Endothelial cell (in vitro differentiated cells): ENCODE data around the gene KCNIP4. TPM values are rescaled to one million over a fixed set of nuclear protein-coding genes. Genes with fewer than 3 reads are reported as not detected.
A peak's percentile ranks its signal among the peaks of the same experiment; 100 is the strongest.

ENCODE experiments used
- DNase-seq: peaks from one replicate; pipeline ENCODE4 v3.0.0; 2021; ENCODE audit warnings: low spot score
- H3K27ac Mint-ChIP-seq: one replicate; pipeline ENCODE4 v1.8.0; 2021; ENCODE audit warnings: mixed read lengths, inconsistent platforms; ENCODE audit not compliant: unreplicated experiment
- H3K27me3 Mint-ChIP-seq: one replicate; pipeline ENCODE4 v1.8.0; 2021; ENCODE audit warnings: mild to moderate bottlenecking, moderate library complexity, mixed read lengths, inconsistent platforms; ENCODE audit not compliant: unreplicated experiment
- H3K36me3 Mint-ChIP-seq: one replicate; pipeline ENCODE4 v1.8.0; 2021; ENCODE audit warnings: mild to moderate bottlenecking, low read depth, mixed read lengths, inconsistent platforms; ENCODE audit not compliant: unreplicated experiment
- H3K4me1 Mint-ChIP-seq: one replicate; pipeline ENCODE4 v1.8.0; 2021; ENCODE audit warnings: mild to moderate bottlenecking, mixed read lengths, inconsistent platforms; ENCODE audit not compliant: unreplicated experiment
- H3K4me3 Mint-ChIP-seq: one replicate; pipeline ENCODE4 v1.8.0; 2021; ENCODE audit warnings: mild to moderate bottlenecking, mixed read lengths, inconsistent platforms; ENCODE audit not compliant: unreplicated experiment
- H3K9me3 Mint-ChIP-seq: one replicate; pipeline ENCODE4 v1.8.0; 2021; ENCODE audit warnings: mixed read lengths, inconsistent platforms; ENCODE audit not compliant: unreplicated experiment
- total RNA-seq: library from RNA; stranded (reverse); fragmentation: NEBNext Ultra II Directional; extraction: Animal tissue kit (Norgen Biotek cat#: 25700); gene quantifications from one replicate; pipeline ENCODE4 v1.2.1, GENCODE V29; 2021; ENCODE audit not compliant: unreplicated experiment
- TF ChIP-seq, protein P1 (sequence below): fragments of 200-600 bp; sonication (generic); IDR thresholded peaks from one replicate; pipeline ENCODE4 v1.5.0; 2021; ENCODE audit warnings: antibody characterized with exemption; ENCODE audit not compliant: unreplicated experiment

KCNIP4 gene
- total RNA-seq, 1 donor from 2014 or later, result 0.31 TPM

- H3K4me3 Mint-ChIP-seq, result no peak overlapping the region
- TF ChIP-seq, protein P1, sequence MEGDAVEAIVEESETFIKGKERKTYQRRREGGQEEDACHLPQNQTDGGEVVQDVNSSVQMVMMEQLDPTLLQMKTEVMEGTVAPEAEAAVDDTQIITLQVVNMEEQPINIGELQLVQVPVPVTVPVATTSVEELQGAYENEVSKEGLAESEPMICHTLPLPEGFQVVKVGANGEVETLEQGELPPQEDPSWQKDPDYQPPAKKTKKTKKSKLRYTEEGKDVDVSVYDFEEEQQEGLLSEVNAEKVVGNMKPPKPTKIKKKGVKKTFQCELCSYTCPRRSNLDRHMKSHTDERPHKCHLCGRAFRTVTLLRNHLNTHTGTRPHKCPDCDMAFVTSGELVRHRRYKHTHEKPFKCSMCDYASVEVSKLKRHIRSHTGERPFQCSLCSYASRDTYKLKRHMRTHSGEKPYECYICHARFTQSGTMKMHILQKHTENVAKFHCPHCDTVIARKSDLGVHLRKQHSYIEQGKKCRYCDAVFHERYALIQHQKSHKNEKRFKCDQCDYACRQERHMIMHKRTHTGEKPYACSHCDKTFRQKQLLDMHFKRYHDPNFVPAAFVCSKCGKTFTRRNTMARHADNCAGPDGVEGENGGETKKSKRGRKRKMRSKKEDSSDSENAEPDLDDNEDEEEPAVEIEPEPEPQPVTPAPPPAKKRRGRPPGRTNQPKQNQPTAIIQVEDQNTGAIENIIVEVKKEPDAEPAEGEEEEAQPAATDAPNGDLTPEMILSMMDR, result no peak
- no peaks in the 10 kb centered on the region for H3K36me3 Mint-ChIP-seq
- no peak overlapping the region for H3K27ac Mint-ChIP-seq
- no peaks in the 10 kb centered on the region for H3K4me1 Mint-ChIP-seq
- peak; percentile 69 for DNase-seq
- no peaks in the 10 kb centered on the region for H3K27me3 Mint-ChIP-seq
- no peaks in the 10 kb centered on the region for H3K9me3 Mint-ChIP-seq
Measured at GRCh38 chr4:21476757-21477156, 471.8 kb downstream of the KCNIP4 start.

- DNase-seq, result no peak
- no peak overlapping the region for H3K27ac Mint-ChIP-seq
- H3K9me3 Mint-ChIP-seq, result no peaks in the 10 kb centered on the region
- H3K27me3 Mint-ChIP-seq, result no peaks in the 10 kb centered on the region
- H3K36me3 Mint-ChIP-seq, result no peaks in the 10 kb centered on the region
- TF ChIP-seq, protein P1, result no peak
- H3K4me3 Mint-ChIP-seq, result no peak overlapping the region
- no peaks in the 10 kb centered on the region for H3K4me1 Mint-ChIP-seq
Measured at GRCh38 chr4:21474195-21474594, 474.4 kb downstream of the KCNIP4 start.

DNA sequence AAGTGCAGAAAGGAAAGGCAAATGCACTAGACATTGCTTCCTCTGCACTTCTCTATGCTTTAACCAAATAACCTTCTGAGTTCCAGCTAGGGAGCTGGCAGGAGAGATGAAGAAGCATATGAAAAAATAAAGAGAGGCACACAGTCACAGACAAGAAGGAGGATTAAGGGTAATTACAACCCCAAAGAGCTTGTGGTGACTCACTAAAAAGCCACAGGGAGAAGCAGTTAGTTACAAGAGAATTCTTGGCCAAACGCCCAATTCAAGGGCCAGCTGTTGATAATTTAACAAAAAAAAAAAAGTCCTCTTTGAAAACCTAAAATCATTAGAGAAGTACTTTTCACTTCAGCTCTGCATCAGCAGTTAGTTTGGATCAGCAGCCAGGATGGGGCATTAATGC, 478.0 kb downstream of the KCNIP4 start:
- Mint-ChIP-seq H3K4me3 (no peak overlapping the region), H3K4me1 (no peaks in the 10 kb centered on the region), H3K27me3 (no peaks in the 10 kb centered on the region), H3K27ac (no peak overlapping the region), H3K9me3 (no peaks in the 10 kb centered on the region), H3K36me3 (no peaks in the 10 kb centered on the region)
- TF ChIP-seq, protein P1, result no peak
- DNase-seq, result no peak

DNA sequence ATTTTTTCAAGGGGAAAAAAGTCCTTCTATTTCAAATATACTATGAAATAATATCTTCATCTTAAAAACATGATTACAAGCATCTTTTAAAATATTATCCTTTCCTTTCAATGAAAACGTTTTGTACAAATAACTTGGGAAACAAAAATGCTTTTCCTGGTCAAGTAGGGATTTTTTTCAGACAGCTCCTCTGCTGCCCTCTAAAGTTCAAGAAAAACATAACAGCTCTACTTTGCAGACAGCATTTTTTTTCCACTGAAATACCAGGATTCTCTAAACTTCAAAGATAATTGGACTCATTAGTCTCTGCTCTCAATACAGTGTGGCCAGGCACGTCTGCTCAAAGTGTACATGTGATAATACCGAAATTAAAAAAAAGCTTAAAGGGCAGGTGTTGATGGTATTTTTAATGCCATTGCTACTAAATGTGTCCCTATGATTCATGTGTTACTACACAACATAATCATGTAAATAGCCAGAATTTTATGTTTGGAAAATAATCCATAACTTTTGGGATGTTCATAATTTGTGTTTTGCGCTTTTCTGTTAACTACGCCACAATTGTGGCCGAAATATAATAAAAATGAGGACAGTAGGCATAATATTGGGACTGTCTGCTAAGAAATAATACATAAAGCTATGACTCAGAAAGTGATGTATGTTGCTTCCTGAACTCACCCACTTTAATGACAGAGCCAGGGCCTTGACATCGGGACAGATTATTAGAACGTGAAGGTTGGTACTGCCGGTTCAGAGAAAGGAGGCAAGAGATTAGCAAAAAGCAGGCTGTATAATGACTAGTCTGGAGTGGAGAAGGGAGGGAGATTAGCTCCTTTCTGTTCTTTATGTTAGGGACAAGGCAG, 478.9 kb downstream of the KCNIP4 start:
- no peaks in the 10 kb centered on the region for H3K4me1 Mint-ChIP-seq
- H3K4me3 Mint-ChIP-seq, result no peak overlapping the region
- H3K27ac Mint-ChIP-seq, result no peak overlapping the region

GRCh38 chr4:21467551-21467950, 481.0 kb downstream of the KCNIP4 start:
- H3K27ac Mint-ChIP-seq, result no peak overlapping the region
- H3K4me3 Mint-ChIP-seq, result no peak overlapping the region
- H3K9me3 Mint-ChIP-seq, result no peaks in the 10 kb centered on the region
- H3K4me1 Mint-ChIP-seq, result no peaks in the 10 kb centered on the region
- TF ChIP-seq, protein P1, result no peak
- H3K36me3 Mint-ChIP-seq, result no peaks in the 10 kb centered on the region
- no peaks in the 10 kb centered on the region for H3K27me3 Mint-ChIP-seq
- no peak for DNase-seq

More for the DNA sequence above, 478.9 kb downstream of the KCNIP4 start:
- H3K27me3 Mint-ChIP-seq, result no peaks in the 10 kb centered on the region
- no peaks in the 10 kb centered on the region for H3K36me3 Mint-ChIP-seq
- TF ChIP-seq, protein P1, result peak; percentile 86
- no peaks in the 10 kb centered on the region for H3K9me3 Mint-ChIP-seq
- DNase-seq, result no peak
